GM18517 (cell line): Measurements from ENCODE around the gene C5orf15.
"Not testable (repeated sequence)": the region's sequence is repeated elsewhere in the genome, so short reads cannot be mapped to it uniquely, and the experiment has no call there.

Experiments
- ATAC-seq: cut with Tn5 transposase; IDR thresholded peaks from one replicate; pipeline ENCODE4 v1.9.1; 2021; ENCODE audit warnings: mild to moderate bottlenecking, moderate library complexity; ENCODE audit not compliant: unreplicated experiment

C5orf15 gene

DNA sequence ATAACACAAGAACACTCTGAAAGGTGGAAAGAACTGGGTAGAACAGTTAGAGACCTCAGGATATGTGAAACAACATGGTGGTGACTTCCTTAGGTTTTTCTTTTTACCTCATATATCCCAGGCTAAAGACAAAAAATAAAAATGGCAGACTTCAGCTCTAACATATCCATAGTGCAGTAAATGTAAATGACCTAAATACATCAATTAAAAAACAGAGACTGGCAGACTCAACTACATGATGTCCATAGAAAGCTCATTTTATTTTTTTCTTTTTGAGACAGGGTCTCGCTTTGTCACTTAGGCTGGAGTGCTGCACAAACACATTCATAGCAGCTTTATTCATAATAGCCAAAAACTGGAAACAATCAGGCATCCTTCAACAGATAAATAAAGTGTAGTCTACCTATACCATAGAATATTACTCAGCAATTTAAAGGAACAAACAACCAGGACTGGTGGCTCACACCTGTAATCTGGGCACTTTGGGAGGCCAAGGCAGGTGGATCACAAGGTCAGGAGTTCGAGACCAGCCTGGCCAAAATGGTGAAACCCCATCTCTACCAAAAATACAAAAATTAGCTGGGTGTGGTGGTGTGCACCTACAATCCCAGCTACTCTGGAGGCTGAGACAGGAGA is 4.8 kb downstream of the C5orf15 start:
- no peak for ATAC-seq

DNA sequence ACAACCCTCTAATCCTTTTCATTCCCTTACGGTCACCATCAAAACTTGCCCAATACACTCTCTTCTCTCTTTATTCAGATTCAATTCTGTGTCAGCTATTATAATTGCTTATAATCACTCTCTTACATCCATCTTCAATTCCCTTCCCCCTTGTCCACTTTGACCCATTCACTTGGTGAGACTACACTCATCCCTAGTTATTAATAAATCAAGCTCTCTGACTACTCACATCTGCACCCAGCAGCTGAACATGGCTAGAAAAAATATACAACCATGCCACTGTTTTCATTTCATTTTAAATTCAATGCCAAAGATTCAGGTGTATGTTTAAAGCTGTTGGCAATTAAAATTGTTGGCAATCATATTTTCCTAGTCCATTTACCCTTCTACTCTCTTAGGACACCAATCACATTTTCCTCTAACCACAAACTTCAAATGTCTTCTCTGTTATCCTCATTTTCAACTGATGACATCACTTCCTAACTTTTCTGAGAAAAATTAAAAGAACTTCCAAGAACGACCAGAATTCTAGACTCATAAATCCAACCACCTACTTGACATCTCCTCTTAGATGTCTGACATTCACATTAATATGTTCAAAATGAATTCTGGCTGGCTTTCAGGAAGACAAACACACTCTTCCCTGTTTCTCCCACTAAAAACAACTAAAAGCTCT is 5.5 kb downstream of the C5orf15 start:
- ATAC-seq: no peak

DNA sequence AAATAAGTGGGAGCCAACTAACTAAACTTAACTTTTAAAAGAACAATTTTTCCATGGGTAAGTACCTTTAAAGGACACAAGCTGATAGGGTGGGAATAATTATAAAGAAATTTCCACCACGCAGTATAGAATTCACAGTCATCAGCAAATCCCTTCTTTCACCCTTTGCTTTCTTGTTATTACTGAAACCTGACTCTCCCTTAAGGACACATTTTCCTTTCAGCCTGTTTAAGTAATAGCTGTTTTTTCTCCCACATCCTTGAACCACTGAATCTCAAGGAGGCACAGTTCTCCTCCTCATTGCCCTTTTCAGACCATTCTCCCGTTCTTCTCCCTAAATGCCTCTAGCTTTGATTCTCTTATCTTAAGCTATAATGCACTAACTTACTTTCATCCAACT is 6.3 kb downstream of the C5orf15 start:
- ATAC-seq: no peak

DNA sequence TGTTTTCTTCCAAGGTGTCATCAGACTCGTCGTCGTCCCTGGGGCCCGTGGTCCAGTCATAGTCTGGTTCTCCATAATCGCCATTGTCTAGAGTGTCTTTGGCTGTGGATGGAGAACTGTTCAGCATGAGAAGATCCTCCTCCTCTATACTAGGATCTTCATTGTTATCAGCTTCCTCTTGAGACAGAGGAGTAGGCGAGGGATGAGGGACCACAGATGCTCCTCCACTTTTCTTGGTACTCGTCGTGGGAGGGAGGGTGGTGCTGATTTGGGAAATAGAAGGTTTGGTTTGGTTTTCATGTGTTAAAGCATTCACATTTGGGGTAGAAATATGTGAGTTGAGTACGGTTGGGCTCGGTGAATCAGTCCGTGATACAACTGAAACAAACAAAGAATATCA is 8.8 kb downstream of the C5orf15 start:
- ATAC-seq: no peak

DNA sequence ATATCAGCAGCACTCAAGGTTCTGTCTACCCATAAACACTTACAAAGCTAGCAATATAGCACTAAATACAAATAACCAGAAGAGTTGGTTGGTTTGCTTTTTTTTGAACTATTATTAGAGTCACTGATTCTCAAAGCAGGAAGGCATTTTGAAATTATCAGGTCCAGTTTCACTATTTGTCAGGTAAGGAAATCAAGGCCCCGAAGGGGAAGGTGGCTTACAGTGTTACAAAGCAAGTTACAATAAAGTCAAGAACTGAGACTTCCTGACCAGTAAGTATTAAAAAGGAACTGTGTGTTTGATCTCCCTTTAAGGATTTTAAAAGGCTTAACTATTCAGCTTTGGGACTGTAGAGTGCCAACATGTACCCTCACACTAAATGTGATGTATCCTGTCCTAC is 10.8 kb downstream of the C5orf15 start:
- peak; percentile 64 for ATAC-seq

DNA sequence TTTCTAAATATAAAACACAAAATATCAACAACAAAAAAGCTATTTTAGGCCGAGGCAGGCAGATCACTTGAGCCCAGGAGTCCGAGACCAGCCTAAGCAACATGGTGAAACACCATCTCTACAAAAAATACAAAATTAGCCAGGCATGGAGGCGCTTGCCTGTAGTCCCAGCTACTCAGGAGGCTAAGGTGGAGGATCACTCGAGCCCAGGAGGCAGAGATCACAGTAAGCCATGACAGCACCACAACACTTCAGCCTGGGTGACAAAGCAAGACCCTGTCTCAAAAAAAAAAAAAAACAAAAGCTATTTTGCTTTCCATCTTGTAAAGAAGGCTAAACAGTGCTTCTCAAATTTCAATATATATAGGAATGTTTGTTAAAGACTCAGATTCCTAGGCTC is 11.3 kb downstream of the C5orf15 start:
- peak; percentile 27 for ATAC-seq

DNA sequence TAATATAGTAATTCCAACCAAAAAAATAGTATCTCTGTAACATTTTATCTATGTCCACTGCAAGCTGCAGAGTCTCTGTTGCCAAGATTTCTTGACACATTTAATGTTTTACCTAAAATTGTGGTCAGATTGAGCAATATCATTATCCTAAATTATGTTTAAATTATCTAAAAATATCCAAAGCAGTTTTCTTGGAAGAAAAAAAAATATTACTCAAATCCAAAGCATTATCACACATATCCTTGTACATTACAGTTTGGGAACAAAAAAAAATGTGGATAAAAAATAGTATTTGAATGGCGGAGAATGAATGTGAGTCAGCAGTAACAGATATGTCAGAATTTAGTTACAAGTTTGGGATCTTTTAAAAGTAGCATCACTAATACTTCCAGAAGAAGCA is 12.2 kb downstream of the C5orf15 start:
- not testable (repeated sequence) for ATAC-seq

DNA sequence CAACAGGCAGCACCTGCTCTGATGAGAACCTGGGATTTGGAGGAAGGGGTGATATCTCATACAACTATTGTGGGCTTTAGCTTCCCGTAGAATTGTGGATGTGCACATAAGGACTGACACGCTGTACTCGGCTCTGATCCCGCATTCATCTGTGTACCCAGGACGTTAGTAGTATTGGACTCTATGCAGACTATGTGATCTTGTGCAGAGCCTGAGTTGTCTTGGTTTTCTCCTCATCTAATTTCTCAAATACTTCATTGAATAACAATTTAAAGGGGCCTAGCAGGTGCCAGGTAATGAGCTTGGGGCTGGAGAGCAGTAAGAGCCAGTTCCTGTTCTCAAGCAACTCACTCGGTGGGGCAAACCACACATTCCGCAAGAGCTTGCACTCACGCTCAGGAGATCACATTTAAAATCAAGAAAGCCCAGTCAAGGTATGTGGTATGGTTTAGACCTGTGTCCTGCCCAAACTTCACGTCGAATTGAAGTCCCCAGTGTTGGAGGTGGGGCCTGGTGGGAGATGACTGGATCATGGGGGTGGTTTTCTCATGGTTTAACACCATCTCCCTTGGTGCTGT is 14.8 kb downstream of the C5orf15 start:
- ATAC-seq: no peak

DNA sequence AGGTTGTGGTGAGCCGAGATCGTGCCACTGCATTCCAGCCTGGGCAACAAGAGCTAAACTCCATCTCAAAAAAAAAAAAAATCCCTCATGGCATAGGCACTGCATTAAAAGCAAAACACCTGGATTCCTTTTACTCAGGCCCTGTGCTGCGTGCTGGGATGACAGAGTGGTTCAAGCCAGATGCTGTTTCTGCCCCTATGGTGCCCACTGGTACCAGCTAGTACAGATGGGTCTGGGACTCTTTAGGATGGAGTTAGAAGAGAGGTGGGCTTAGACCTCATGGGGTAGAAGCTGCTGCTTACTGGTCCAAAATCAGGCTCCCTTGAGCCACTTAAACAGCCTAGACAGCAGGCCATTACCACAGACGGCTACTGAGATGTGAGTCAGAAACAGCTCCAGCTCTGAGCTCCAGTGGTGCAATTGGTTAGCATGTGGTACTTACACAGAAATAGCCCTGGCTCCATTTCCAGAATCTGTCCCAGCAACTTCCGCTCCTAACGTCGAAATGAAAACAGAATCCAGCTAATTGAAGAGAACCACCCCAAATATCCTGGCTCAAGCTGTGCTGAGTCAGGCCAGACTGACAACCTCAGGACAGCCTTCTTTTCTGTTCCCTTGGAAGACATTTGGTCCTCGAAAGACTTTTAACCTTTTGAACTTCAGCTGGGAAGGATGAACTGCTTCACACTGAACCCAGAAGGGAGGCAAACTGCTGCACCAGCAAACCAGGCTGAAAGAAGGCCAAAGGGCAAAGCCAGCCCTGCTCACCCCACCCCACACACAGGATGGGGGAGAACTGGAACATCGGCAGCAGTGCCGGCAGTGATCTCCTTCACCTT is 15.5 kb downstream of the C5orf15 start:
- ATAC-seq: no peak

DNA sequence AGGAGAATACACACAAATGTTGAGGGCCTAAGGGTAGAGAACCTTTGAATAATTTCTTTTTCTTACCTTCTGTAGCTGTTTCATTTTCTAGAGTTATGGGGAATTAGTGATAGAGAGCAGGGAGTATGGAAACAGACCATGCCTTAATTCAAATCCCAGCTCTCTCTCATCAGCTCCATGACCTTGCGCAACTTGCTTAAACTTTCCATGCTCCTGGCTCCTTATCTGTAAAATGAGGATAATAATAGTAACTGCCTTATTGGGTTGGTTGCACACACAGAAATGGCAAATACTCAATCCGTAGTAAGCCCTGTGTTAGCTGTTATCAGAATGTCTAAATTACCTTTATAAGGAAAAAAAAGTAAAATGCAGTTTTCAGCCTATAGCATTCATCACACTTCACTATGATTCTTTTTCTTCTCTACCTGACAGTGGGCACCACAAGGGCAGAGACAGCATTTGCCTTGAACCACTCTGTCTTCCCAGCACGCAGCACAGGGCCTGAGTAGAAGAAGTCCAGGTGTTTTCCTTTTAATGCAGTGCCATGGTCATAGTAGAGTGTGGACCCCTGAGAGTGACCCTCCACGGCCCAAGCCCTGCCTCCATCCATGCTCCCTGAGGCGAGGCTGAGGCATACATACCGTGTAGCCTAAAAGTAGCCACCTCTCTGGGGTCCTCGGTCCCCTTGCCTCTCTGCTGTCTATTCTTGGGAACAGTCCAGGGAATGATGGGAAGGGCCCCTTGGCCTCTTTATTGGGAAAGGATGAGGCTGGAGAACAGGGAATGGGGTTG is 17.4 kb downstream of the C5orf15 start:
- ATAC-seq: no peak

DNA sequence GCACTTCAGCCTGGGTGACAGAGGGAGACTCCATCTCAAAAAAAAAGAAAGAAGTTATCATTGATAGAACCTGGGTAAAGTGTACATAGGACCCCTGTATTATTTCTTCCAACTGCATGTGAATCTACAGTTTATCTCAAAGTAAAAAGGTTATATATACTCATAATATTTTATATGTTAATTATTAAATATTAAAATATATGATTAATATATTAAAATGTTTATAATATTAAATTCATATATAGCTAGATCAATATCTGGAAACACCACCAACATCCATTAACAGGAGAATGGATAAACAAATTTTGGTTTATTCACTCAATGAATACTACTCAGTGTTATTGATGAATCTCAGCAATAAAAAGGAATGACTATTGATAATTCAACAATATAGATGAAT is 19.7 kb downstream of the C5orf15 start:
- ATAC-seq: no peak

DNA sequence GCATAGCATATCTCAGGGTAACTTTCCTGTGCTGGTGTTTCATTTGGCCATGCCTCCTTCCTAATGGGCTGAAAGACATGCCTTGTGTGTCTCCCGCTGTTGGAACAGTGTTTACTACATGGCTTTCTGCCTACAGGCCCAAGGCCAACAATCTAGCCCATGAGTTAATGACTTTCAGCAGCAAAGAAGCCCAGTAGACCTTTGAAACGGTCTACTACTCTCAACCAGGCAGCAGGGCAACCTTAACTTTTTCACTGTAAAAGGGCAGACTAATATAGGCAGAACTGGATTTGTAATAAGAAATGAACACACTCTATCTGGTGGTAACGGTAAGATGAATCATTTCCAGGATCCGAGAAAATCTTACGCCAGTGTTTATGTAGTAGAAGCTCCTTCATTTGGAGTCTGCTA is 21.0 kb downstream of the C5orf15 start:
- ATAC-seq: no peak

DNA sequence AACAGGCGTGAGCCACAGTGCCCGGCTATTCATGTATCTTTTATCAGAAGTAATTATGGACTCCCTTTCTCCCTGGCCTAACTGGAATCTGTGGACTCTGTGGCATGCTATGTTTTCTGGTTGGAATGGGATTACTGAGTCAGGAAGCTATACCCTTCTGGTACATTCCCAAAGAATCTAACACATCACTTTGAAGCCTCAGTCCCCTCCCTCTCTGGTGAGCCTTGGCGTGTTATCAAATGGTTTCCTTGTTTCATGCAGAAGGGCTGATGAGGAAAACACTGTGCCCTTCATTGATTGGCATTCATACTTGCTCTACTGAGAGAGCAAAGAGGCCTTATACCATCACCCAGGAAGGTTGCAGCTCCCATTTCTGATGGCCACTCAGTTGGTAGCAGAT is 22.9 kb downstream of the C5orf15 start:
- ATAC-seq: no peak

DNA sequence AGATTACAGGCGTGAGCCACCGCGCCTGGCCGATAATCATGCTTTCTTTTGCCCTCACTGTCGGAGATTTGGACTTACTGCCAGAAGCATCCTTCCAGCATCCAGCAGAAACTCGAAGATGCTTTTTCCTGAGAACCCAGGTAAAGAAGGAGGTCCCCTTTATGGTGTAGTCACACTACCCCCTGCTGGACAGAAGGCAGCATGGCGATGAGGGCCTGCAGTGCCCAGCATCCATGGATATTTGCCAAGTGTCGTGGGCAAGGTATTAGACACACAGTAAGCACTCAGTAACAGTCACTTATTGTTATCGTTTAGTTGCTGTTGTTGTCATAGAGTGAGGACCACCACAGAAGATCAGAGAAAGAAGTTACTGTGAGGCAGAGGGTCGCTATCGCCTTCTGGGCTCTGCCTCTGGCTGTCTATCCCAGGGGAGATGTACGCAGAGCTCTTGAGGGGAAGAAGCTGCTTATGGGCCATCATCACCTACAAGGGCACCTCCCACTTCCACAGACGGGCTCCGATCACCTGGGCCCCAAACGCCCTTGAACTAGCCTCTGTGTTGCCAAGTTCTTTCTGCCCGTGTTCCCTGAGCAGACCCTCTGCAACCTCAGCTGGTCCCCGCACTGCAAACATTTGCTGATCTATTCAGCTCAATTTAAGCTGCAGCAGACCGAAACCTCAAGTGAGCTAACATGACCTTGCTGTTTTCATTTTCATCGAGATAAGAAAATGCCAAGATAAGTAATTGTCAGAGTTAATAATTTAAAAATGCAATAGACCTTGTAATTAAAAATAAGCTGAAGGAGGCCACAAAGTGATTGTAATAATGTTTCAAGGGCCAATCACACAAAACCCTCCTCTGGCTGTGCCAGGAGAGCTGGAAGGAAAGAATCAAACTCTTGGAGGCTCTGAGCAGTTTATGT is 23.9 kb downstream of the C5orf15 start:
- no peak for ATAC-seq

DNA sequence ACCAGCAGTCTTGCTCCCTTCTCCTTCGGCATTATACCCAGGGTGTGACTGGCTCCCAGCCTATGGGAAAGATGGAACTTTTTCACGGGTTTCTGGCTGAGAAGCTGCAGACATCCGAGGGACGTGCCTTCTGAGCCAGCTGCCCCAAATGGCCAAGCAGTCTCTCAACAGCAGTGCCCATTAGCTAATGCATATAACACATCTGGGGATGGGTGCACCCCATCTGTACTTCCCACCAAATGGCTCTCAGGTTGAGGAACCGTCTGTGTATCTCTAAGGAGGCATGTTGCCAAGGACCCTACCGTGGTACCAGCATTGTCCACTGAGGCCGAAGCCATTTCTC is 25.0 kb downstream of the C5orf15 start:
- ATAC-seq: no peak

DNA sequence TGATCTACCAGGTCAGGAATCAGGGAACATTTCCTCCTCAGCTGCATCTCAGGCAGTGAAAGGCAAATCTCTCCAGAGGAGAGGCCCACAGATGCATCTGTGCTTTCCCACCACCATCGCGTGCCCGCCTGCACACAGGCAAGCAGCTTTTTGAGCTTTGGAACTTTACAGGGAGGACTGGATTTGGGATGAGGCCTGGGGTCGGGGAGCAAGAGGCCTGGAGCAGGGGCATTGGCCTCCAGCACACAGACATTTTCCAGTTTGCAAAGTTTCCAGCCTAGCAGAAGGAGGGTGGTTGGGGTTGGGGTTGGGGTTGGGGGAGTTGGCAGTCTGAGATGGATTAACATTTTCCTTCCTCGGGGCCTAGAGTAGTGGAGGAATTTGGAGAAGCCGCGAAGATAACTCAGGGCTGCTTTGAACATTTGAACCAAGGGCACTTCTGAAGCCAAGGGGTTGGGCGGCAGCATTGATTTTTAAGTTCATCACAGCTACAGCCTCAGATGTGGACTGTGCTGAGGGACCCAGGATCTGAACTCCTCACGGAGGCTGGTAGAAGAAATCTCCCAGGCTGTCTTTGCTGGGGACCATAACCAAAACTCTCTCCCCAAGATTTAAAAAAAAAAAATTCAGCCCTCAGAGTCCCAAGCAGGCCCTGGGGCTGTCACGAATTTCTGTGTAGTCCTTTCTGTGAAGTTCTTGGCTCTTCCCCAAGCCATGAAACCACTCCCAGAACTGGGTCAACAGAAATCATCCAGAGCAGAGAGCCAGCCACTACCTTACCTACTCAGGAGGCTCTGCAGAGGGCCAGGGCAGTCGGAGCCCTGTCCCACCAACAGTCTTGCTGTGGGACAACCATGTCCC is 25.6 kb downstream of the C5orf15 start:
- no peak for ATAC-seq

DNA sequence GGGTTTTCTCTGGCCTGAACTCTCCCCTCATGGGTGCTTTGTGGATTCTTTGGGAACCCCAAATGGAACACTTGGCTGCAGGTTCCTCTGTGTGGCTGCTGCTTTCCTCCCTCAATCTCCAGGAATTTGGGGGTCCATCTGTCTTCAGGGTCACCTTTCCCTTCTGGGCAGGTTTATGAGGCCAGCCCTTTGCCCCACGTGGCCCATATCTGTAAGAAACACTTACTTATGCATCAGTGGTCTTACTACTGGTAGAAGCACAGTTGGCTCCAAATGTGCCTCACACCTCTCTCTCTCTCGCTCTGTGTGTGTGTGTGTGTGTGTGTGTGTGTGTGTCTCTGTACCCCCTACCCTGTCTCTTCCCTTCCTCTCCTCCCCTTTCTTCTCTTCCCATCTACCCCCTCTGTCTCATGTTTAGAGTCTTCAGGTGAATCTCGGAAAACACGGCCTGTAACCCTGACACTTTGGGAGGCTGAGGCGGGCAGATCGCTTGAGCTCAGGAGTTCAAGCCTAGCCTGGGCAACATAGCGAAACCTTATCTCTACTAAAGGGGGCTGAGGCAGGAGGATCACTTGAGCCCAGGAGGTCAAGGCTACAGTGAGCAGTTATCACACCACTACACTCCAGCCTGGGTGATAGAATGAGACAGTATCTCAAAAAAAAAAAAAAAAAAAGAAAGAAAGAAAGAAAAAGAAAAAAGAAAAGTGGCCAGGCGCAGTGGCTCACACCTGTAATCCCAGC is 26.8 kb downstream of the C5orf15 start:
- ATAC-seq: no peak

DNA sequence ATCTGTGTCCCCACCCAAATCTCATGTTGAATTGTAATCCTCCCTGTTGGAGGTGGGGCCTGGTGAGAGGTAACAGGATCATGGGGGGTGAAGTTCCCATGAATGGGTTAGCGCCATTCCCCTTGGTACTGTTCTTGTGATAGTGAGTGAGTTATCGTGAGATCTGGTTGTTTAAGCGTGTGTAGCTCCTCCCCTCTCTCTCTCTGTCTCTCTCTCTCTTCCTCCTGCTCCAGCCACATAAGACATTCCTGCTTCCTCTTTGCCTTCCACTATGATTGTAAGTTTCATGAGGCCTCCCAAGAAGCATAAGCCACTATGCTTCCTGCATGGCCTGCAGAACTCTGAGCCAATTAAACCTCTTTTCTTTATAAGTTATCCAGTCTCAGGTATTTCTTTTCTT is 28.8 kb downstream of the C5orf15 start:
- no peak for ATAC-seq
